RWPE1 (cell line): ENCODE results near the gene DNALI1.
"Not testable (repeated sequence)": the region's sequence is repeated elsewhere in the genome, so short reads cannot be mapped to it uniquely, and the experiment has no call there.

ENCODE experiments used
- CTCF ChIA-PET: fragments of 350-600 bp; sonication (Branson Sonifier 250); formaldehyde crosslinking; extraction: SDS; loops from one replicate; lab custom pipeline; 2021; lab: Yijun Ruan, JAX
- POLR2A ChIA-PET: fragments of 400-600 bp; formaldehyde crosslinking; extraction: SDS; loops from one replicate; lab custom pipeline; 2020; ENCODE audit warnings: antibody characterized with exemption; ENCODE audit not compliant: low non-redundant PET; lab: Yijun Ruan, JAX
- DNase-seq: peaks from one replicate; pipeline ENCODE4 v3.0.0; 2012; ENCODE audit warnings: low spot score
- H3K27ac ChIP-seq: fragments of 450-650 bp; 2 replicates; pipeline ENCODE4 v1.5.1; 2017
- CTCF ChIP-seq: fragments of 450-650 bp; conservative IDR thresholded peaks from 2 replicates; pipeline ENCODE4 v1.5.1; 2017; ENCODE audit warnings: low read depth, mild to moderate bottlenecking

DNALI1 gene

DNA sequence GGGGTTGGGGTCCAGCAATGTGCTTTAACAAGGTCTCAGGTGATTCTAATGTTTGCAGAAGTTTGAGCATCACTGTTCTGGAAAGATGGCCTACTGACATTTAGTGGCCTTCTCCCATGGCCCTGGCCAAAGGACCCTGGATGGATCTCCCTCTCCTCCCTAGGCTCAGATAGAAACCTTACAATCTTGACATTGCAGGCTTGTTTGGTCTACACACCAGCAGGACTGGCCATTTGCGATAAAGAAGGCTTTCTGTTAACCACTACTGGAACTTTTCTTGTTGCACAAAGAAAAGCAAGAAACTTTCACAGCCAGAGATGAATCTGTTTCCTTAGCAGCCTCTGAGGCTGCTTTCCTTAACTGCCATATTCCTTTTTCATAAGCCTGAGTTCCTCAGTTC lies 6.2 kb downstream of the DNALI1 start:
- H3K27ac ChIP-seq = peak overlapping the region; percentile 23; the same call in 1 of the 2 replicates
- no peak for TF ChIP-seq CTCF
- CTCF ChIA-PET = no interaction called here
- no peak for DNase-seq
- POLR2A ChIA-PET = no interaction called here

DNA sequence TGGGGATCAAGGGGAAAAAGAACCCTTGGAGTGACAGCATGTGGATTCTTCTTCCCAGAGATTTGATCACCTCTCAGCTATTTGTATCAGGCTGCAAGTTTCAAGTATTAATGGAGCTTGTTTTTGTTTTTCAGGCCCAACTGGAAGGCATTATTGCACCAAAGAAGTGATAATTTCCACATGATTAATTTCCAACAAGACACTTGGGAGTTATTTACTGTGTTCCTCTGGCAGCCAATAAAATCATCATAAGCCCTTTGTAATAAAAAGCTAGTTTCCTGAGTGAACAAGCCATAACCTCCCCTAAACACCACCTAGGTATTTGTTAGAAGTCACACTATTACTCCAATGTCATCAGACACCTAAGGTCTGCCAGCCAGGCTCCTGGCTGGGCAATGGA lies 8.2 kb downstream of the DNALI1 start:
- no peak for TF ChIP-seq CTCF
- DNase-seq = no peak
- ChIA-PET POLR2A (interaction anchor here (0.5 kb wide), 1 partner anchor 19 kb away, joined by 3 read pairs; no protein-coding TSS in a partner anchor), CTCF (interaction anchor here (1.1 kb wide), 1 partner anchor 77 kb away, joined by 3 read pairs; no protein-coding TSS in a partner anchor)
- no peak overlapping the region for H3K27ac ChIP-seq

- no peak for TF ChIP-seq CTCF
- POLR2A ChIA-PET = interaction anchor here (0.5 kb wide), 1 partner anchor 408 kb away, joined by 3 read pairs; no protein-coding TSS in a partner anchor
- CTCF ChIA-PET = interaction anchor here (0.7 kb wide), 1 partner anchor 24 kb away, joined by 3 read pairs; no protein-coding TSS in a partner anchor
- no peak overlapping the region for H3K27ac ChIP-seq
- DNase-seq = no peak
Measured at GRCh38 chr1:37567023-37567422, 10.3 kb downstream of the DNALI1 start.

- TF ChIP-seq CTCF = no peak
- ChIA-PET CTCF (interaction anchor here (0.5 kb wide), 1 partner anchor 116 kb away, joined by 3 read pairs; no protein-coding TSS in a partner anchor), POLR2A (no interaction called here)
- H3K27ac ChIP-seq = no peak overlapping the region
- no peak for DNase-seq
Measured at GRCh38 chr1:37570528-37571334, 14.0 kb downstream of the DNALI1 start.

DNA sequence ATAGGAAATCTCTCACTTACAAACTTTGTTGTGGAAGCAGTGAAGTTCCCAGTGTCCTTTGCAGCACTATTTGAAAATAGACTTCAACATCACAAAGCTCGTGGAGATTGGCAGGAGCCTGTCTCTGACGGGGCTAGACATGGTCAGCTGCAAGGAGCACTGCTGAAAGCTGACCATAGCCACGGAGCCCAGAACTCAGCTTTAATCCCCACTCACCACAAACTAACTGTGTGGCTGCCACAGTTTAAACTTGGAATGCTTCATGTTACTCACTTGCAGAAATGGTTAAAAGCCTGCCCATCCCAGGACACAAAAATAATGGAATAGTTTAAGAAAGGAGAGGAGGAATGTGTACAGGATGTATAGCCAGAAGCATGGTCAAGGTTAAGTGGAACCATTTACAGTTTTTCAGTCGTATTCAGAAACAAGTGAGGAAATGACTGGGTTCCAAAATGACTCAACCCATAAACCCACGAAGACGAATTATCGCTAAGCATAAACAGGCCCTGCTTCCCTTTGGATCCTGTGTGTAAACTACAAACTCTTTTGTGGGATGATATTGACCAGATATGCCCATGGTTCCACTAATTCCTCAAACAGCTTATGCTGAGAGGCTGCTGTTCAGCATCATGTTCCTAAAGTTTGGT lies 18.2 kb downstream of the DNALI1 start:
- no peak for DNase-seq
- POLR2A ChIA-PET = no interaction called here
- no peak for TF ChIP-seq CTCF
- CTCF ChIA-PET = interaction anchor here (1.0 kb wide), 1 partner anchor 107 kb away, joined by 3 read pairs; no protein-coding TSS in a partner anchor
- H3K27ac ChIP-seq = no peak overlapping the region

DNA sequence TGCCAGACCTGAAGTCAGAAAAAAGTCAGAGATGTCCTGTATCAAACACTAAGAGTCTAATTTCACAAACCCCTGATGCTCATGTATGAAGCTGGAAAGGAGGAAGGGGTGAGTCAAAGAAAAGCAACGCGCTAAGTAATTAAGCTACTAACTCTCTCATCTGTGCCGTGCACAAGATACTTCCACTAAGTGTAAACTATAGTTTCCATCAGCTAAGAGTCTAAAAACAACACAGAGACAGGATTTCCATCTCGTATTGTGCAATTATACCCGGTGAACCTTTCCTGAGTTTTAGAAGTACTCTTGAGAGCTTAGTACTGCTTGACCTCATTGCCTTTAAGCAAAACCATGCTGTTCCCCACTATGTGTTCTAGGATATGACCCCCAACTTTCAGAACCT lies 19.0 kb downstream of the DNALI1 start:
- H3K27ac ChIP-seq = no peak overlapping the region
- no peak for TF ChIP-seq CTCF
- DNase-seq = no peak
- CTCF ChIA-PET = interaction anchor here (1.0 kb wide), 1 partner anchor 106 kb away, joined by 3 read pairs; no protein-coding TSS in a partner anchor
- POLR2A ChIA-PET = interaction anchor here (0.9 kb wide), 1 partner anchor 61 kb away, joined by 3 read pairs; no protein-coding TSS in a partner anchor

GRCh38 chr1:37584544-37584943 lies 27.8 kb downstream of the DNALI1 start:
- POLR2A ChIA-PET, DNase-seq, H3K27ac ChIP-seq: not testable (repeated sequence)
- CTCF ChIA-PET = interaction anchor here (0.7 kb wide), 1 partner anchor 226 kb away, joined by 6 read pairs; no protein-coding TSS in a partner anchor
